Measurements from ENCODE around the gene ZNF341.

ZNF341 gene

GRCh38 chr20:33837096-33837830, 105.5 kb downstream of the ZNF341 start:
- Histone ChIP-seq H3K9ac (no peak overlapping the region), H4K20me1 (ENCODE audit: insufficient read depth) (peaks cover 11% of the 10 kb centered on the region; the same call in 1 of the 2 replicates), H3K4me2 (peak overlapping the region; percentile 18; the same call in 1 of the 2 replicates), H3K27me3 (ENCODE audit: insufficient read depth, low read depth) (no peaks in the 10 kb centered on the region), H3K36me3 (ENCODE audit: insufficient read depth) (peaks cover 4% of the 10 kb centered on the region; the same call in 1 of the 2 replicates), H3K27ac (peak overlapping the region; percentile 15; the same call in 1 of the 2 replicates), H3K79me2 (ENCODE audit: insufficient read depth, low read depth) (peaks cover 100% of the 10 kb centered on the region), H3K4me1 (ENCODE audit: low read depth, poor library complexity, severe bottlenecking) (peaks cover 71% of the 10 kb centered on the region), H3K4me3 (IDR thresholded peaks at IDR 0.05; ENCODE audit: insufficient read depth, low read depth, low read length) (no peak overlapping the region), H2AFZ (ENCODE audit: low read depth) (no peak overlapping the region)
- TF ChIP-seq CTCF (conservative IDR thresholded peaks at IDR 0.05; ENCODE audit: low read depth, low read length), result no peak

GRCh38 chr20:33838035-33838864, 106.5 kb downstream of the ZNF341 start:
- Histone ChIP-seq H3K36me3 (ENCODE audit: insufficient read depth) (peaks cover 4% of the 10 kb centered on the region; the same call in 1 of the 2 replicates), H3K27ac (peak overlapping the region; percentile 15; the same call in 1 of the 2 replicates), H3K27me3 (ENCODE audit: insufficient read depth, low read depth) (no peaks in the 10 kb centered on the region), H4K20me1 (ENCODE audit: insufficient read depth) (peaks cover 18% of the 10 kb centered on the region; the same call in 1 of the 2 replicates), H3K4me3 (IDR thresholded peaks at IDR 0.05; ENCODE audit: insufficient read depth, low read depth, low read length) (no peak overlapping the region), H3K9ac (no peak overlapping the region), H2AFZ (ENCODE audit: low read depth) (no peak overlapping the region), H3K4me2 (peak overlapping the region; percentile 14; the same call in 1 of the 2 replicates), H3K4me1 (ENCODE audit: low read depth, poor library complexity, severe bottlenecking) (peaks cover 81% of the 10 kb centered on the region), H3K79me2 (ENCODE audit: insufficient read depth, low read depth) (peaks cover 100% of the 10 kb centered on the region)
- TF ChIP-seq CTCF (conservative IDR thresholded peaks at IDR 0.05; ENCODE audit: low read depth, low read length), result no peak

- H3K27ac ChIP-seq, result no peak overlapping the region
- no peak for TF ChIP-seq CTCF (conservative IDR thresholded peaks at IDR 0.05; ENCODE audit: low read depth, low read length)
Observed at GRCh38 chr20:33839591-33839990, 107.8 kb downstream of the ZNF341 start.

GRCh38 chr20:33840160-33840559, 108.4 kb downstream of the ZNF341 start:
- peaks cover 98% of the 10 kb centered on the region for H3K4me1 ChIP-seq (ENCODE audit: low read depth, poor library complexity, severe bottlenecking)
- no peak for TF ChIP-seq CTCF (conservative IDR thresholded peaks at IDR 0.05; ENCODE audit: low read depth, low read length)
- H4K20me1 ChIP-seq (ENCODE audit: insufficient read depth), result peaks cover 20% of the 10 kb centered on the region; the same call in 1 of the 2 replicates
- H3K4me2 ChIP-seq, result peak overlapping the region; percentile 43
- H3K27ac ChIP-seq, result no peak overlapping the region; the same call in 1 of the 2 replicates
- H3K4me3 ChIP-seq (IDR thresholded peaks at IDR 0.05; ENCODE audit: insufficient read depth, low read depth, low read length), result no peak overlapping the region
- H3K79me2 ChIP-seq (ENCODE audit: insufficient read depth, low read depth), result peaks cover 100% of the 10 kb centered on the region
- H3K27me3 ChIP-seq (ENCODE audit: insufficient read depth, low read depth), result no peaks in the 10 kb centered on the region
- H2AFZ ChIP-seq (ENCODE audit: low read depth), result no peak overlapping the region
- H3K9ac ChIP-seq, result no peak overlapping the region
- H3K36me3 ChIP-seq (ENCODE audit: insufficient read depth), result no peaks in the 10 kb centered on the region

More at GRCh38 chr20:33839591-33839990, 107.8 kb downstream of the ZNF341 start:
- Histone ChIP-seq H3K79me2 (ENCODE audit: insufficient read depth, low read depth) (peaks cover 100% of the 10 kb centered on the region), H3K9ac (no peak overlapping the region), H2AFZ (ENCODE audit: low read depth) (no peak overlapping the region), H3K4me3 (IDR thresholded peaks at IDR 0.05; ENCODE audit: insufficient read depth, low read depth, low read length) (no peak overlapping the region), H3K27me3 (ENCODE audit: insufficient read depth, low read depth) (no peaks in the 10 kb centered on the region), H3K36me3 (ENCODE audit: insufficient read depth) (no peaks in the 10 kb centered on the region; the same call in 1 of the 2 replicates), H3K4me2 (peak overlapping the region; percentile 43; the same call in 1 of the 2 replicates), H4K20me1 (ENCODE audit: insufficient read depth) (peaks cover 20% of the 10 kb centered on the region; the same call in 1 of the 2 replicates), H3K4me1 (ENCODE audit: low read depth, poor library complexity, severe bottlenecking) (peaks cover 94% of the 10 kb centered on the region)
